SK-N-SH (cell line): Measurements from ENCODE around the gene KCNN1. TPM values are rescaled to one million over a fixed set of nuclear protein-coding genes. Genes with fewer than 3 reads are reported as not detected.

Experiments used
- CTCF ChIA-PET: fragments of 300-600, 350-600 bp; formaldehyde crosslinking; extraction: SDS; loops from one replicate; lab custom pipeline; 2021; lab: Yijun Ruan, JAX
- POLR2A ChIA-PET: fragments of 350-600 bp; sonication (Branson Sonifier 250); formaldehyde crosslinking; extraction: SDS; loops from one replicate; lab custom pipeline; 2020; ENCODE audit warnings: antibody characterized with exemption, inconsistent platforms; lab: Yijun Ruan, JAX
- DNase-seq: peaks from one replicate; pipeline ENCODE4 v3.0.0; 2012
- H2AFZ ChIP-seq: fragments of 200-600 bp; sonication (generic); 2 replicates; pipeline ENCODE4 v1.8.1; 2016; ENCODE audit warnings: antibody characterized with exemption, mild to moderate bottlenecking, low read depth
- H3F3A ChIP-seq: fragments of 200-600 bp; sonication (generic); replicated peaks from 2 replicates; pipeline ENCODE3; 2016; ENCODE audit warnings: antibody characterized with exemption, mild to moderate bottlenecking; ENCODE audit not compliant: insufficient read depth
- H3K27ac ChIP-seq, 2 experiments: fragments of 200-500 bp in 1 of 2; fragments of 200-600 bp in 1 of 2; sonication (Bioruptor generic) in 1 of 2; sonication (generic), shearing (Covaris generic) in 1 of 2; 2 replicates each; pipeline versions ENCODE4 v1.5.1 to v1.6.1; 2014 to 2016; ENCODE audit warnings: low read depth in 2 of 2, inconsistent platforms in 1 of 2, low read length in 1 of 2, mild to moderate bottlenecking in 1 of 2, mixed read lengths in 1 of 2
- H3K27me3 ChIP-seq: fragments of 200-600 bp; sonication (generic), shearing (Covaris generic); 2 replicates; pipeline ENCODE4 v1.6.1; 2016; ENCODE audit warnings: mixed run types; ENCODE audit not compliant: insufficient read depth
- H3K36me3 ChIP-seq, 2 experiments: fragments of 200-500 bp in 1 of 2; fragments of 200-600 bp in 1 of 2; sonication (Bioruptor generic) in 1 of 2; sonication (generic) in 1 of 2; replicated peaks in 1 of 2; 2 replicates each; pipeline versions ENCODE3 to v1.5.1; 2014 to 2016; ENCODE audit warnings: low read length in 1 of 2, mild to moderate bottlenecking in 1 of 2; ENCODE audit not compliant: insufficient read depth in 2 of 2, control insufficient read depth in 1 of 2
- H3K4me1 ChIP-seq, 2 experiments: fragments of 200-500 bp in 1 of 2; fragments of 200-600 bp in 1 of 2; sonication (Bioruptor generic) in 1 of 2; sonication (generic), shearing (Covaris generic) in 1 of 2; 2 replicates each; pipeline versions ENCODE4 v1.5.1 to v1.6.1; 2014 to 2016; ENCODE audit warnings: low read depth in 1 of 2, low read length in 1 of 2, mixed run types in 1 of 2; ENCODE audit not compliant: insufficient read depth in 2 of 2, control insufficient read depth in 1 of 2
- H3K4me2 ChIP-seq: fragments of 200-600 bp; sonication (generic), shearing (Covaris generic); 2 replicates; pipeline ENCODE4 v1.6.1; 2017; ENCODE audit warnings: mixed run types
- H3K4me3 ChIP-seq, 2 experiments: fragments of 200-500 bp in 1 of 2; fragments of 200-600 bp in 1 of 2; sonication (Bioruptor generic) in 1 of 2; sonication (generic), shearing (Covaris generic) in 1 of 2; 2 replicates each; pipeline versions ENCODE4 v1.5.1 to v1.8.1; 2014 to 2016; ENCODE audit warnings: low read depth in 2 of 2, inconsistent platforms in 1 of 2, low read length in 1 of 2, mild to moderate bottlenecking in 1 of 2, mixed read lengths in 1 of 2, moderate library complexity in 1 of 2
- H3K79me2 ChIP-seq: fragments of 200-600 bp; sonication (generic); 2 replicates; pipeline ENCODE4 v1.8.1; 2017; ENCODE audit warnings: mild to moderate bottlenecking; ENCODE audit not compliant: insufficient read depth
- H3K9ac ChIP-seq: fragments of 200-600 bp; sonication (generic); 2 replicates; pipeline ENCODE4 v1.6.1; 2017; ENCODE audit warnings: mixed run types
- H3K9me2 ChIP-seq: fragments of 200-600 bp; sonication (generic); 2 replicates; pipeline ENCODE4 v1.6.1; 2017; ENCODE audit warnings: mixed run types
- H3K9me3 ChIP-seq: fragments of 200-600 bp; sonication (generic); 2 replicates; pipeline ENCODE4 v1.6.1; 2017; ENCODE audit warnings: mixed run types, mild to moderate bottlenecking, moderate library complexity
- H4K20me1 ChIP-seq: fragments of 200-600 bp; sonication (generic); 2 replicates; pipeline ENCODE4 v1.6.1; 2017; ENCODE audit warnings: mild to moderate bottlenecking, mixed run types; ENCODE audit not compliant: insufficient read depth
- CTCF ChIP-seq: fragments of 200-600 bp; sonication (generic); IDR thresholded peaks from 2 replicates; pipeline ENCODE4 v1.6.1; 2017; ENCODE audit warnings: antibody characterized with exemption, mild to moderate bottlenecking, moderate library complexity
- MEF2A ChIP-seq: IDR thresholded peaks from 2 replicates; pipeline ENCODE4 v1.4.0; 2012; ENCODE audit warnings: low read depth, borderline replicate concordance
- RAD21 ChIP-seq: IDR thresholded peaks from 2 replicates; pipeline ENCODE4 v1.6.1; 2012; ENCODE audit warnings: mild to moderate bottlenecking, low read length
- RCOR1 ChIP-seq: fragments of 150-350 bp; IDR thresholded peaks from 2 replicates; pipeline ENCODE4 v1.6.1; 2017; ENCODE audit warnings: antibody characterized with exemption, low read length
- RXRA ChIP-seq: IDR thresholded peaks from 2 replicates; pipeline ENCODE4 v1.4.0; 2012; ENCODE audit warnings: low read depth, mild to moderate bottlenecking, borderline replicate concordance
- SMC3 ChIP-seq: IDR thresholded peaks from 2 replicates; pipeline ENCODE4 v1.6.1; 2012; ENCODE audit warnings: low read depth, low read length, improper control_type of control experiment
- WGBS: methylation state at CpG from one replicate; pipeline ENCODE4 v1.1.6; 2017; ENCODE audit warnings: low lambda C conversion rate; 5-methylcytosine and 5-hydroxymethylcytosine counted together
- polyA plus RNA-seq, 3 experiments: library from polyadenylated mRNA; depleted of rRNA; stranded (reverse); fragments of >200 nt; gene quantifications; 2 replicates each; pipeline ENCODE4 v1.2.3, GENCODE V29; 2012
- TF ChIP-seq, protein P1 (sequence below): IDR thresholded peaks from 2 replicates; pipeline ENCODE4 v1.4.0; 2012; ENCODE audit warnings: low read depth

KCNN1 gene
- polyA plus RNA-seq, 1 of the 3 experiments (the other 2 are of a cell fraction): 3.6 TPM

DNA sequence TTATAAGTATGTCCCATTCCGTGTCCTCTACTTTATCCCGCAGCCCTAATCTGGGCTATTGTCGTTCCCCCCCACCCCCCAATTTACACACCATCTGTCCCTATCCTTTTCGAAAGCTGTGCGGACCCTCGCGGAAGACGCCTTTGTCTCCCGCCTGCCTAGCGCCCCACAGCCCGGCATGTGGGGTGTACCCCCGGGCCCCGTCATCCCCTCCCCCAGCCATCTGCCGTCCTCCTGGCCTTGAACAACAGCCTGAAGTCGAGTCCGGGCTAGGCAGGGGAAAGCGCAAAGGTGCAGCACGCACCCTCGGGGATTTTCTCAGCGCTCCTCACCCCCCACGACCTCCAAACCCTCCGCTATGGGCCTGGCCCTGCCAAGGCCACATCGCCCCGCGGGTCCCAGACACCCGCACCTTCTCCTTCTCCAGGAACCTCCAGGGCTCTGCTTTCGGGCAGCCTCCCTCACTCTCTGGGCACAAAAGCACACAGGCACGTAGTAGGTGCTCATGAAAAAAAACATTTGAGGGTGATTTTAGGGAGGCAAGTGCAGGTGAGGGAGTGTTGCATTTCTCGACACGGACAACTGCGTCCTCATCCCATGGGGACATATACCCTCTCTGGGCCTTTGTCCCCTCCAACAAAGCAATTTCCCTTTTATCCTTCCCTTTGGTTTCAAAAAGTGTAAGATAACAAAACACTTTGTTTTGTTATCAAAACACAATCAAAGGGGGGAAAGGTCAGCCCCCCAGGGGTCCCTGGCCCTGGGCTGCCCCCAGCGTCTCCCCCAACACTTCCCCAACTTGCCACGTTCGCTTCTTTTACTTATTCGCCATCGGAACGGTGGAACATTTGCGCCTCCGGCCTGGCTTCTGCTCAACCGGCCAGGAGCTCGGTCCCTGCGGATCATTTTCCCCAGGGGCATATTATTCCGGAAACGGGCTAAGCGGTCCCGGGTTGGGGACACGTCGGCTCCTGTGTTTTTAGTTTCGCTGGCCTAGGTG, 17.7 kb upstream of the KCNN1 start:
- no peak overlapping the region for H3K4me3 ChIP-seq
- 77% methylated on average over 43 of the region's 49 CpGs for WGBS
- POLR2A ChIA-PET: interaction anchor here (1.9 kb wide), 1 partner anchor 90 kb away, joined by 4 read pairs; the partner anchor contains the start of gene RPL18A

DNA sequence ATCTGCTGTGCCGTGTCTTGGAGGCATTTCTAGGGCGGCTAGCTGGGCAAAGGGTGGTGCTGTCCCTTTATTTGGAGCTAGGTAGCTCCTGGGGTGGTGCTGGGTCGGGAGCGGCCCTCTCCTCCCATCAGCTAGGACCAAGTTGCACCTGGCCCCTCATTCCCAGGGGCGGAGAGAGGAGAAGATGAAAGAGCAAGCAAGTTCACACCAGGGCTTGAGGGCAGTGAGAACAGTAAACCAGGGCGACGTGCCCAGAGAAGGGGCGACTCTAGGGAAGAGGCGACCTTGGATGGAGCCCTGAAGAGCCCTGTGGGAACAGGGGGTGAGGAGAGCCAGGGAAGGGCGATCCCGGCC, 17.0 kb upstream of the KCNN1 start:
- no peak overlapping the region for H3K27ac ChIP-seq
- no peak overlapping the region for H3K4me3 ChIP-seq
- no peak overlapping the region for H3K4me2 ChIP-seq
- H3F3A ChIP-seq: peaks cover 13% of the 10 kb centered on the region
- H3K36me3 ChIP-seq: no peaks in the 10 kb centered on the region
- H4K20me1 ChIP-seq: no peaks in the 10 kb centered on the region
- H3K79me2 ChIP-seq: no peaks in the 10 kb centered on the region
- CTCF ChIA-PET: interaction anchor here (0.9 to 21.7 kb wide), 3 partner anchors 15 to 46 kb away, joined by 3 to 464 read pairs (median 69); partner anchors contain the start of gene CCDC124
- peaks cover 5 to 22% of the 10 kb centered on the region in 2 experiments; a peak in 2 of 4 replicates for H3K4me1 ChIP-seq
- WGBS: 76% methylated on average over 9 of the region's 11 CpGs
- peaks cover 49% of the 10 kb centered on the region for H3K27me3 ChIP-seq
- no peaks in the 10 kb centered on the region for H3K9me3 ChIP-seq
- H3K9me2 ChIP-seq: no peaks in the 10 kb centered on the region
- no peak for DNase-seq
- POLR2A ChIA-PET: no interaction called here
- no peak overlapping the region for H3K9ac ChIP-seq
- TF ChIP-seq, protein P1, sequence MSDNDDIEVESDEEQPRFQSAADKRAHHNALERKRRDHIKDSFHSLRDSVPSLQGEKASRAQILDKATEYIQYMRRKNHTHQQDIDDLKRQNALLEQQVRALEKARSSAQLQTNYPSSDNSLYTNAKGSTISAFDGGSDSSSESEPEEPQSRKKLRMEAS: no peak
- H2AFZ ChIP-seq: no peak overlapping the region

More for the DNA sequence above, 17.7 kb upstream of the KCNN1 start:
- CTCF ChIA-PET: interaction anchor here (0.9 to 21.7 kb wide), 3 partner anchors 14 to 47 kb away, joined by 3 to 464 read pairs (median 69); partner anchors contain the start of gene CCDC124
- H2AFZ ChIP-seq: no peak overlapping the region
- H3K36me3 ChIP-seq: no peaks in the 10 kb centered on the region
- no peak for DNase-seq
- no peaks in the 10 kb centered on the region for H3K9me2 ChIP-seq
- peaks cover 16% of the 10 kb centered on the region for H3F3A ChIP-seq
- H3K27me3 ChIP-seq: peaks cover 42% of the 10 kb centered on the region
- no peak overlapping the region for H3K9ac ChIP-seq
- 0 out of 2 replicates have a peak overlapping the region, but pooled peaks have one; percentile 55 for H3K4me2 ChIP-seq
- H4K20me1 ChIP-seq: peaks cover under 1% of the 10 kb centered on the region; the same call in 1 of the 2 replicates
- no peaks in the 10 kb centered on the region for H3K9me3 ChIP-seq
- no peaks in the 10 kb centered on the region for H3K79me2 ChIP-seq
- H3K27ac ChIP-seq: no peak overlapping the region
- TF ChIP-seq RXRA (no peak), RCOR1 (no peak), RAD21 (no peak), SMC3 (no peak), CTCF (no peak), MEF2A (no peak)
- H3K4me1 ChIP-seq: peaks cover 8 to 22% of the 10 kb centered on the region in 2 experiments; a peak in 2 of 4 replicates
